Left ventricle myocardium inferior (tissue), 1 donor: ENCODE data around the gene CERS6. TPM values are rescaled to one million over a fixed set of nuclear protein-coding genes. Genes with fewer than 3 reads are reported as not detected.

ENCODE experiments used
- DNase-seq: peaks from one replicate; pipeline ENCODE4 v3.0.0-alpha.2; 2020
- H3K27ac ChIP-seq: fragments of 200-600 bp; replicated peaks from 2 replicates; pipeline ENCODE4 v1.8.0; 2021
- H3K27me3 ChIP-seq: fragments of 200-600 bp; 2 replicates; pipeline ENCODE4 v1.8.0; 2021; ENCODE audit warnings: low read depth
- H3K36me3 ChIP-seq: fragments of 200-600 bp; 2 replicates; pipeline ENCODE4 v1.8.0; 2021
- H3K4me1 ChIP-seq: fragments of 200-600 bp; 2 replicates; pipeline ENCODE4 v1.8.0; 2021
- H3K4me3 ChIP-seq: fragments of 200-600 bp; 2 replicates; pipeline ENCODE4 v1.8.0; 2021; ENCODE audit warnings: mild to moderate bottlenecking, moderate library complexity
- H3K9me3 ChIP-seq: fragments of 200-600 bp; replicated peaks from 2 replicates; pipeline ENCODE4 v1.8.0; 2021
- CTCF ChIP-seq: fragments of 200-600 bp; IDR thresholded peaks from 2 replicates; pipeline ENCODE4 v1.8.0; 2021; ENCODE audit warnings: antibody characterized with exemption, mild to moderate bottlenecking, borderline replicate concordance
- intact Hi-C: fragments of 100-400 bp; cut with micrococcal nuclease; formaldehyde crosslinking; loops from one replicate; pipeline ENCODE4 v1.11.0; 2022
- total RNA-seq: library from RNA; stranded (reverse); fragmentation: NEBNext Ultra II Directional; extraction: Animal tissue kit (Norgen Biotek cat#: 25700); gene quantifications from one replicate; pipeline ENCODE4 v1.2.1, GENCODE V29; 2021
- donor health status: DM: no; HTN: yes; CAD: no; lungs with severe emphysema.

The CERS6 gene
- total RNA-seq, 1 donor from 2014 or later = 68.9 TPM

DNA sequence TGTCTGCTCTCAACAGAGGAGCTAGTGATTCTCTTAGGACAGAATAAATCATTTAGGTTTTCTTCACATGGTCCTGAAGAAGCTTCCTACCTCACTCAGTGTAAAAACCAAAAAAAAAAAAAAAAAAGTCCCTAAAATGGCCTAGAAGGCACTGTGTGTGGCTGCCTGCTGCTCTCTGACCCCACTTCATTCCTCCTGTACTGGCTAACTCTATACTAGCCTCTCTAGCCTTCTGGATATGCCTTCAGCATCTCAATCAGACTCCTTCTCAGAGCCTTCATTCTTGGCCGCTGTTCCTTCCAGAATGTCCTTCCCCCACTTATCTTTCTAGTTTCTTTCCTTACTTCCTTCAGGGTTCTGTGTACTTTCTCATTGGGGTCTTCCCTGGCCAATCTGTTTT, 82.1 kb downstream of the CERS6 start:
- Histone ChIP-seq H3K4me3 (no peak overlapping the region), H3K36me3 (peaks cover 7% of the 10 kb centered on the region), H3K4me1 (peaks cover 45% of the 10 kb centered on the region), H3K27me3 (no peaks in the 10 kb centered on the region), H3K27ac (peak overlapping the region; percentile 42), H3K9me3 (peaks cover 16% of the 10 kb centered on the region)
- intact Hi-C loops = no loop called here
- no peak for TF ChIP-seq CTCF
- DNase-seq = no peak

DNA sequence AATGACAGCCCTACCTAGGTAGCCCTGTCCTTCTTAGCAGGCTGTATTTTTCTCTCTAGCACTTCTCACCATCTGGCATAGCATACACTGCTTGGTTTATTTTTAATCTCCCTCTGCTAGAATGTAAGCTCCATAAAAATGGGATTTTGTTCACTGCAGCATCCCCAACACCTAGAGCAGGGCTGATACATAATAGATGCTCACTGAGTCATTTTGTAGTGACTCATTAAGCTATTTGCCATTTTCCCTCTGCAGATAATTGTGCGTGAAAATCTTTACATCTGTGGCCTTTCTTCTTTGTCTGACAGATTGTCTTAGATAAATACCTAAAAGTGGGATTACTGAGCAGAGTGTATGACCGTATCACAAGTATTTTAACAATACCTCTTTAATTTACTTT, 82.5 kb downstream of the CERS6 start:
- Histone ChIP-seq H3K27me3 (no peaks in the 10 kb centered on the region), H3K4me1 (peaks cover 41% of the 10 kb centered on the region), H3K36me3 (peaks cover 7% of the 10 kb centered on the region), H3K4me3 (no peak overlapping the region), H3K27ac (peak overlapping the region; percentile 42), H3K9me3 (peaks cover 16% of the 10 kb centered on the region)
- no peak for DNase-seq
- intact Hi-C loops = no loop called here
- no peak for TF ChIP-seq CTCF

GRCh38 chr2:168539945-168540344, 83.9 kb downstream of the CERS6 start:
- no peak for DNase-seq
- peaks cover 37% of the 10 kb centered on the region for H3K4me1 ChIP-seq
- peaks cover 16% of the 10 kb centered on the region for H3K9me3 ChIP-seq
- TF ChIP-seq CTCF = no peak
- no peaks in the 10 kb centered on the region for H3K27me3 ChIP-seq
- H3K36me3 ChIP-seq = peaks cover 7% of the 10 kb centered on the region
- intact Hi-C loops = no loop called here
- no peak overlapping the region for H3K4me3 ChIP-seq
- H3K27ac ChIP-seq = no peak overlapping the region

DNA sequence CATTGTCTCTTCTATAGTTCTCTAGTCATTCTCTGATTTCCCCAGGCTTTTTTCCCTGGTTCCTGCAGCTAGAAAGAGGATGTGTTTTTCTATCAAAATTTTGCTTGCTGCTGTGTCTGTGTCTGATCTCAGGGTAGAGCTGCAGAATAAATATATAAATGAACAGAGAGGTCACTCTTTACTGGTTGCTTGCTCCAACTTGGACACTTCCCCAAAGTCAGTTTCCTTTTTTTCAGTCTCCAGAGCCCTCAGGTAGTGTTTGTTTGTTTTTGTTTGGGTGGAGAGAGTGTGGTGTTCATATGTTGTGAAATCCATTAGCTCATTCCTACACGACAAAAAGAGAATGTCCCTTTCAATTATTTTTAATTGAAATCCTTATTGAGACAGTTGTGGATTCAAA, 85.8 kb downstream of the CERS6 start:
- peak overlapping the region; percentile 3 for H3K27ac ChIP-seq
- intact Hi-C loops = no loop called here
- H3K27me3 ChIP-seq = no peaks in the 10 kb centered on the region
- no peak overlapping the region for H3K4me3 ChIP-seq
- DNase-seq = no peak
- H3K9me3 ChIP-seq = peaks cover 16% of the 10 kb centered on the region
- no peak for TF ChIP-seq CTCF
- H3K36me3 ChIP-seq = peaks cover 7% of the 10 kb centered on the region
- peaks cover 49% of the 10 kb centered on the region for H3K4me1 ChIP-seq

DNA sequence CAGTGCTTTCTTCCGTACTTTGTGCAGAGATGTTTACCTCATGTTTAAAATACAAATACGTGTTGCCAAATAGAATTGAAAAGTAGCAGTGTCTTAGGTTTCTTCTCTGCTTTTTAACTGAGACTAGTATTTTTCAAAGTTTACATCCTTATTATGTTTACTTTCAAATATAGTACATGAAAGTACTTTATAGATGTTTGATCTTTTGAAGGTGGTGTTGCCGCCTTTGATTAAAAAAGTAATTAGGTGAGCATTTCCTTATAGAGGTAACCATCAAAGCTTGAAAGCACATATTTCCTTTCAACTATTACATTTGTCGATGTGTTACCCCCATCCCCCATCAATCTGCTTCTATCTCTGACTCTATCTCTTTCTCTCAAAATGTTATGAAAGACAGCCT, 87.0 kb downstream of the CERS6 start:
- intact Hi-C loops = no loop called here
- peaks cover 16% of the 10 kb centered on the region for H3K9me3 ChIP-seq
- no peaks in the 10 kb centered on the region for H3K27me3 ChIP-seq
- TF ChIP-seq CTCF = no peak
- H3K4me3 ChIP-seq = no peak overlapping the region
- no peak for DNase-seq
- peaks cover 8% of the 10 kb centered on the region for H3K36me3 ChIP-seq
- peaks cover 43% of the 10 kb centered on the region for H3K4me1 ChIP-seq
- peak overlapping the region; percentile 22 for H3K27ac ChIP-seq

DNA sequence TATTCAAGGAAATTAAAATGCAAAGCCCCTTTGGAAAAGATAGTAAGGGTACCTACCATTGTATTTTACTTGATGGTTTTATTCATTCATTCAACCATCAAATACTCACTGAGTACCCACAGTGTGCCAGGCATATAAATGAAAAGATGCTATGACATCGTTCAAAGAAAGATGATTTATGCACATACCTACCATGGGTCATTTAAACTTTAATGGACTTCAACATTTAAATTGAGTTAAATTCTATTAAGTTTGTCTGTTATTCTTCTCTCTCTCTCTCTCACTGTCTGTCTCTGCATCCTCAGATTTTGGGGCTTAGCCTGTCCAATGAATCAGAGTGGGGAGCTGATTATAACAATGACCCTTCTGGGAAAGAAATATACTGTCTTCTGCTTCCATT, 87.9 kb downstream of the CERS6 start:
- intact Hi-C loops = no loop called here
- TF ChIP-seq CTCF = no peak

More for the DNA sequence above, 87.9 kb downstream of the CERS6 start:
- no peak overlapping the region for H3K27ac ChIP-seq
- H3K27me3 ChIP-seq = no peaks in the 10 kb centered on the region
- no peak for DNase-seq
- H3K36me3 ChIP-seq = peaks cover 9% of the 10 kb centered on the region
- no peak overlapping the region for H3K4me3 ChIP-seq
- H3K9me3 ChIP-seq = peaks cover 16% of the 10 kb centered on the region
- H3K4me1 ChIP-seq = peaks cover 38% of the 10 kb centered on the region
